ENCODE data around the gene NSDHL.

DNA sequence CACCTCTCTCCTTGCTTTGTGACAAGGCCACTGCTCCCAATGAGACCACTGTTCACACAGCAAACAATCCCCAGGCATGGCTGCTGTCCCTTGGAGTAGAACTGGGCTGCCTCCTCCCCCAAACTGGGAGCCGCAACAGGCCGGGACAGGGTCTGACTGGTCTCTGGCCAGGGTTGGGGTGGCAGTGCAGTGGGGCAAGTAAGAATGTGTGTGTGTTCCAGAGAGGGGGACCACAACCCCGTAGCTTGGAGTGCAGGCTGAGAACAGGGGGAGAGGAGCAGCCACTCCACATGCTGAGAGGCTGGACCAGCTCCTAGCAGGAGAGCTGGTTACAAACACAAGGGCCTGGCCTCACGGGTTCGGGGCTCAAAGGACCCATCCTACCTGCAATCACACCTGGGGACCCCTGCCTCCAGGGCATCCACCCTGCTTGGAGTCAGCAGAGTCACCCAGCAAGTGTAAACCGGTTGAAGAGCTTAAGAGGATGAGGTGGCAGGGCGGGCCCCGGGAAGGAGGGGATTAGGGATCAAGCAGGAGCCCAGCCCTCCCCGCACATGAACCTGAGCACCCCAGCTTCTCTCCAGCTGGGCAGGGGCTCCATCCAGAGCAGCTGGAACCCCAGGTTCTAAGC, 63.2 kb downstream of the NSDHL start:
- TF ChIP-seq, protein P1, sequence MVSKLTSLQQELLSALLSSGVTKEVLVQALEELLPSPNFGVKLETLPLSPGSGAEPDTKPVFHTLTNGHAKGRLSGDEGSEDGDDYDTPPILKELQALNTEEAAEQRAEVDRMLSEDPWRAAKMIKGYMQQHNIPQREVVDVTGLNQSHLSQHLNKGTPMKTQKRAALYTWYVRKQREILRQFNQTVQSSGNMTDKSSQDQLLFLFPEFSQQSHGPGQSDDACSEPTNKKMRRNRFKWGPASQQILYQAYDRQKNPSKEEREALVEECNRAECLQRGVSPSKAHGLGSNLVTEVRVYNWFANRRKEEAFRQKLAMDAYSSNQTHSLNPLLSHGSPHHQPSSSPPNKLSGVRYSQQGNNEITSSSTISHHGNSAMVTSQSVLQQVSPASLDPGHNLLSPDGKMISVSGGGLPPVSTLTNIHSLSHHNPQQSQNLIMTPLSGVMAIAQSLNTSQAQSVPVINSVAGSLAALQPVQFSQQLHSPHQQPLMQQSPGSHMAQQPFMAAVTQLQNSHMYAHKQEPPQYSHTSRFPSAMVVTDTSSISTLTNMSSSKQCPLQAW (CRISPR knock-in tag; IDR thresholded peaks at IDR 0.05), result no peak
- TF ChIP-seq POLR2A (IDR thresholded peaks at IDR 0.05; ENCODE audit: insufficient read depth in 1 of 2, low read depth in 2 of 2, low read length in 2 of 2), result no peak
- TF ChIP-seq ZBTB7A (CRISPR knock-in tag; IDR thresholded peaks at IDR 0.05), result no peak
- no peak for TF ChIP-seq NCOA1 (CRISPR knock-in tag; IDR thresholded peaks at IDR 0.05)
- no peak for TF ChIP-seq CREM (IDR thresholded peaks at IDR 0.05)
- TF ChIP-seq CREM (CRISPR knock-in tag; IDR thresholded peaks at IDR 0.05), result no peak
- no peak for TF ChIP-seq GLI4 (CRISPR knock-in tag; IDR thresholded peaks at IDR 0.05; ENCODE audit: borderline replicate concordance)
- no peak for TF ChIP-seq ZNF567 (CRISPR knock-in tag; IDR thresholded peaks at IDR 0.05; ENCODE audit: borderline replicate concordance)
- no peak for TF ChIP-seq SMAD1 (CRISPR knock-in tag; IDR thresholded peaks at IDR 0.05; ENCODE audit: borderline replicate concordance, low read depth)
- TF ChIP-seq, protein P2, sequence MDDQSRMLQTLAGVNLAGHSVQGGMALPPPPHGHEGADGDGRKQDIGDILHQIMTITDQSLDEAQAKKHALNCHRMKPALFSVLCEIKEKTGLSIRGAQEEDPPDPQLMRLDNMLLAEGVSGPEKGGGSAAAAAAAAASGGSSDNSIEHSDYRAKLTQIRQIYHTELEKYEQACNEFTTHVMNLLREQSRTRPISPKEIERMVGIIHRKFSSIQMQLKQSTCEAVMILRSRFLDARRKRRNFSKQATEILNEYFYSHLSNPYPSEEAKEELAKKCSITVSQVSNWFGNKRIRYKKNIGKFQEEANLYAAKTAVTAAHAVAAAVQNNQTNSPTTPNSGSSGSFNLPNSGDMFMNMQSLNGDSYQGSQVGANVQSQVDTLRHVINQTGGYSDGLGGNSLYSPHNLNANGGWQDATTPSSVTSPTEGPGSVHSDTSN (CRISPR knock-in tag; IDR thresholded peaks at IDR 0.05; ENCODE audit: borderline replicate concordance), result no peak
- no peak for TF ChIP-seq ZNF33A (CRISPR knock-in tag; IDR thresholded peaks at IDR 0.05; ENCODE audit: borderline replicate concordance)
- TF ChIP-seq, protein P3, sequence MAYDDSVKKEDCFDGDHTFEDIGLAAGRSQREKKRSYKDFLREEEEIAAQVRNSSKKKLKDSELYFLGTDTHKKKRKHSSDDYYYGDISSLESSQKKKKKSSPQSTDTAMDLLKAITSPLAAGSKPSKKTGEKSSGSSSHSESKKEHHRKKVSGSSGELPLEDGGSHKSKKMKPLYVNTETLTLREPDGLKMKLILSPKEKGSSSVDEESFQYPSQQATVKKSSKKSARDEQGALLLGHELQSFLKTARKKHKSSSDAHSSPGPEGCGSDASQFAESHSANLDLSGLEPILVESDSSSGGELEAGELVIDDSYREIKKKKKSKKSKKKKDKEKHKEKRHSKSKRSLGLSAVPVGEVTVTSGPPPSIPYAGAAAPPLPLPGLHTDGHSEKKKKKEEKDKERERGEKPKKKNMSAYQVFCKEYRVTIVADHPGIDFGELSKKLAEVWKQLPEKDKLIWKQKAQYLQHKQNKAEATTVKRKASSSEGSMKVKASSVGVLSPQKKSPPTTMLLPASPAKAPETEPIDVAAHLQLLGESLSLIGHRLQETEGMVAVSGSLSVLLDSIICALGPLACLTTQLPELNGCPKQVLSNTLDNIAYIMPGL (CRISPR knock-in tag; IDR thresholded peaks at IDR 0.05; ENCODE audit: borderline replicate concordance in 1 of 2, low read depth in 1 of 2), result no peak
- TF ChIP-seq ZNF790 (CRISPR knock-in tag; IDR thresholded peaks at IDR 0.05; ENCODE audit: borderline replicate concordance), result no peak

Measured in HepG2 (cell line).